Stromal cell of bone marrow (primary cell): ENCODE measurements around the gene ZFR2.
"Not testable (repeated sequence)": the region's sequence is repeated elsewhere in the genome, so short reads cannot be mapped to it uniquely, and the experiment has no call there.

Experiments
- DNase-seq: peaks from one replicate; pipeline ENCODE4 v3.0.0-alpha.2; 2012; ENCODE audit warnings: low read depth

The ZFR2 gene

GRCh38 chr19:3770136-3770999 lies 98.5 kb downstream of the ZFR2 start:
- DNase-seq, result no peak

- no peak for DNase-seq
Observed at GRCh38 chr19:3769494-3769893, 99.3 kb downstream of the ZFR2 start.

- DNase-seq, result no peak
Observed at GRCh38 chr19:3768748-3769099, 100.1 kb downstream of the ZFR2 start.

- no peak for DNase-seq
Observed at GRCh38 chr19:3768015-3768747, 100.7 kb downstream of the ZFR2 start.

- no peak for DNase-seq
Observed at GRCh38 chr19:3767050-3767449, 101.8 kb downstream of the ZFR2 start.

- no peak for DNase-seq
Observed at GRCh38 chr19:3766520-3766919, 102.3 kb downstream of the ZFR2 start.

GRCh38 chr19:3765757-3766156 lies 103.1 kb downstream of the ZFR2 start:
- not testable (repeated sequence) for DNase-seq

GRCh38 chr19:3765121-3765520 lies 103.7 kb downstream of the ZFR2 start:
- DNase-seq, result no peak

GRCh38 chr19:3762501-3763459 lies 106.1 kb downstream of the ZFR2 start, which contains the start of gene MRPL54:
MRPL54 (plus strand) TSS chr19:3762682; CDS start chr19:3762701, 19 bp downstream.
- DNase-seq, result peak; percentile 97

GRCh38 chr19:3762130-3762473 lies 106.7 kb downstream of the ZFR2 start:
- DNase-seq, result no peak

GRCh38 chr19:3761382-3762129 lies 107.3 kb downstream of the ZFR2 start, which contains the start of gene APBA3:
APBA3 (minus strand) TSS chr19:3761692; CDS start chr19:3760264, 1,428 bp downstream.
- DNase-seq, result peak; percentile 72

- no peak for DNase-seq
Observed at GRCh38 chr19:3760871-3761361, 107.9 kb downstream of the ZFR2 start.

GRCh38 chr19:3759482-3760254 lies 109.2 kb downstream of the ZFR2 start:
- DNase-seq, result no peak

- not testable (repeated sequence) for DNase-seq
Observed at GRCh38 chr19:3758297-3758696, 110.5 kb downstream of the ZFR2 start.

GRCh38 chr19:3757705-3758104 lies 111.1 kb downstream of the ZFR2 start:
- not testable (repeated sequence) for DNase-seq
